ENCODE data around the gene DKC1. TPM values are rescaled to one million over a fixed set of nuclear protein-coding genes. Genes with fewer than 3 reads are reported as not detected.

The DKC1 gene
- 37.5 and 92.8 TPM in 2 replicates for total RNA-seq

GRCh38 chrX:154762537-154763296, at the start of gene DKC1:
DKC1 (plus strand) TSS chrX:154762864; CDS start chrX:154762966, 102 bp downstream.

GRCh38 chrX:154750301-154751202, 12.1 kb upstream of the DKC1 start, which contains the start of gene GAB3:
GAB3 (minus strand) TSS chrX:154751077; CDS start chrX:154751025, 52 bp downstream.

GRCh38 chrX:154804957-154805695, 42.5 kb downstream of the DKC1 start, which contains the start of gene MPP1:
MPP1 (minus strand) TSS chrX:154805485; CDS start chrX:154805373, 112 bp downstream.

Other genes starting within 250 kb of the DKC1 start
- 31.6 and 35.5 TPM in 2 replicates for gene FAM3A, start 246.6 kb upstream of the DKC1 start, total RNA-seq
- gene G6PD, start 216.0 kb upstream of the DKC1 start, total RNA-seq, result 29.0 and 62.9 TPM in 2 replicates
- gene IKBKG, start 215.2 kb upstream of the DKC1 start, total RNA-seq, result 11.6 and 15.3 TPM in 2 replicates
- gene CTAG1A, start 177.7 kb upstream of the DKC1 start, total RNA-seq, result not detected in 2 replicates
- gene CTAG1B, start 143.6 kb upstream of the DKC1 start, total RNA-seq, result not detected in 2 replicates
- gene CTAG2, start 109.3 kb upstream of the DKC1 start, total RNA-seq, result not detected in 2 replicates
- gene GAB3, start 11.8 kb upstream of the DKC1 start, total RNA-seq, result 7.3 and 20.0 TPM in 2 replicates
- gene MPP1, start 42.6 kb downstream of the DKC1 start, total RNA-seq, result 20.9 and 42.9 TPM in 2 replicates
- gene SMIM9, start 71.8 kb downstream of the DKC1 start, total RNA-seq, result not detected in 2 replicates
- gene F8A1, start 123.5 kb downstream of the DKC1 start, total RNA-seq, result 0.19 and 0.56 TPM in 2 replicates

Data from regular cardiac myocyte (primary cell).